K562 (cell line): ENCODE measurements around the gene NAPA. TPM values are rescaled to one million over a fixed set of nuclear protein-coding genes. Genes with fewer than 3 reads are reported as not detected.

Source experiments
- ATAC-seq: fragments of 200-7000 bp; cut with Tn5 transposase; 3 replicates; pipeline ENCODE4 v1.9.1; 2020; ENCODE audit warnings: moderate library complexity
- BruUV-seq: library from RNA; stranded (reverse); fragments of 400-500 nt; replicated peaks from 2 replicates; lab custom pipeline; 2021; lab: Mats Ljungman, UMichigan
- CTCF ChIA-PET: fragments of 300-600 bp; formaldehyde crosslinking; extraction: SDS; loops from one replicate; lab custom pipeline; 2021; ENCODE audit warnings: low intra/inter-chr PET ratio; lab: Yijun Ruan, JAX
- POLR2A ChIA-PET: fragments of 300-600, 350-650 bp; sonication (Branson Sonifier 250); formaldehyde crosslinking; extraction: SDS; loops from one replicate; lab custom pipeline; 2021; ENCODE audit warnings: antibody characterized with exemption, inconsistent platforms; lab: Yijun Ruan, JAX
- DNase-seq, 4 experiments: peaks; one replicate each; pipeline versions ENCODE4 v3.0.0 to v3.0.0-alpha.2; 2011 to 2018; ENCODE audit warnings: low spot score in 3 of 4, mixed read lengths in 3 of 4; ENCODE audit errors: extremely low read depth in 1 of 4
- FAIRE-seq: peaks from 2 replicates; lab custom pipeline; 2011; peaks lifted over from hg19 to GRCh38; lab: Jason Lieb, UNC
- H2AFZ ChIP-seq: 2 replicates; pipeline ENCODE4 v1.6.0; 2011; ENCODE audit warnings: low read depth, low read length, control low read depth, inconsistent platforms
- H3K27ac ChIP-seq: fragments of 200-600 bp; 3 replicates; pipeline ENCODE4 v1.8.0; 2011; ENCODE audit warnings: low read depth, mild to moderate bottlenecking, control low read depth, inconsistent platforms, low read length, moderate library complexity, mixed read lengths; ENCODE audit errors: extremely low read depth
- H3K27me3 ChIP-seq, 2 experiments: fragments of 300-600 bp in 1 of 2; 2 replicates in 1 of 2; 3 replicates in 1 of 2; pipeline versions ENCODE4 v1.6.0 to v1.8.0; 2011; ENCODE audit warnings: inconsistent platforms in 2 of 2, low read length in 2 of 2, mild to moderate bottlenecking in 1 of 2, mixed read lengths in 1 of 2, moderate library complexity in 1 of 2; ENCODE audit not compliant: control insufficient read depth in 2 of 2, insufficient read depth in 2 of 2
- H3K36me3 ChIP-seq: fragments of 300-600 bp; 3 replicates; pipeline ENCODE4 v1.8.0; 2011; ENCODE audit warnings: mild to moderate bottlenecking, low read length, inconsistent platforms; ENCODE audit not compliant: control insufficient read depth, insufficient read depth
- H3K4me1 ChIP-seq, 2 experiments: fragments of 200-600 bp in 1 of 2; replicated peaks in 1 of 2; 2 replicates in 1 of 2; 3 replicates in 1 of 2; pipeline versions ENCODE4 v1.5.1 to v1.8.0; 2011; ENCODE audit warnings: inconsistent platforms in 2 of 2, low read length in 2 of 2, mild to moderate bottlenecking in 1 of 2, mixed read lengths in 1 of 2, moderate library complexity in 1 of 2; ENCODE audit not compliant: control insufficient read depth in 2 of 2, insufficient read depth in 2 of 2
- H3K4me2 ChIP-seq: 2 replicates; pipeline ENCODE4 v1.6.1; 2011; ENCODE audit warnings: low read length, control low read depth, inconsistent platforms, mixed read lengths; ENCODE audit not compliant: insufficient read depth
- H3K4me3 ChIP-seq: fragments of 200-600 bp; sonication (generic), shearing (Covaris generic); 2 replicates; pipeline ENCODE4 v1.5.1; 2016; ENCODE audit warnings: control low read depth, inconsistent platforms
- H3K79me2 ChIP-seq: fragments of 200-600 bp; 3 replicates; pipeline ENCODE4 v1.8.0; 2011; ENCODE audit warnings: low read length, inconsistent platforms; ENCODE audit not compliant: control insufficient read depth, insufficient read depth
- H3K9ac ChIP-seq, 2 experiments: 2 replicates each; pipeline versions ENCODE4 v1.6.0 to v1.6.1; 2011; ENCODE audit warnings: low read depth in 2 of 2, low read length in 2 of 2, control low read depth in 1 of 2, inconsistent platforms in 1 of 2, mild to moderate bottlenecking in 1 of 2, mixed read lengths in 1 of 2; ENCODE audit not compliant: insufficient read depth in 1 of 2
- H3K9me1 ChIP-seq: one replicate; pipeline ENCODE4 v1.6.0; 2011; ENCODE audit warnings: inconsistent platforms, mild to moderate bottlenecking, low read length, moderate library complexity; ENCODE audit not compliant: control insufficient read depth, insufficient read depth
- H3K9me3 ChIP-seq: replicated peaks from 2 replicates; pipeline ENCODE4 v1.5.1; 2011; ENCODE audit warnings: low read depth, low read length, inconsistent platforms; ENCODE audit not compliant: control insufficient read depth, insufficient read depth
- H4K20me1 ChIP-seq: replicated peaks from 2 replicates; pipeline ENCODE4 v1.6.1; 2011; ENCODE audit warnings: low read length, inconsistent platforms, mixed read lengths; ENCODE audit not compliant: control insufficient read depth, insufficient read depth
- EP400 ChIP-seq: fragments of 450-650 bp; IDR thresholded peaks from 2 replicates; pipeline ENCODE4 v1.6.1; 2017; ENCODE audit warnings: antibody characterized with exemption, mild to moderate bottlenecking, moderate library complexity
- HDAC3 ChIP-seq: fragments of 450-650 bp; IDR thresholded peaks from 2 replicates; pipeline ENCODE4 v1.6.1; 2018; ENCODE audit warnings: borderline replicate concordance, mild to moderate bottlenecking, moderate library complexity; ENCODE audit not compliant: partially characterized antibody
- HIVEP1 ChIP-seq: fragments of 250-450 bp; sonication (Bioruptor Pico); IDR thresholded peaks from 2 replicates; pipeline ENCODE4 v1.4.0; 2020; ENCODE audit warnings: mild to moderate bottlenecking
- POLR2H ChIP-seq: IDR thresholded peaks from 2 replicates; pipeline ENCODE4 v1.6.1; 2016; ENCODE audit warnings: missing genetic modification characterization, low read depth, mild to moderate bottlenecking, control low read depth, missing compliant biosample characterization, moderate library complexity
- SMAD4 ChIP-seq: fragments of 250-450 bp; sonication (Bioruptor Pico); conservative IDR thresholded peaks from 2 replicates; pipeline ENCODE4 v1.8.0; 2021; ENCODE audit warnings: inconsistent platforms, mild to moderate bottlenecking, moderate library complexity
- XRCC4 ChIP-seq: IDR thresholded peaks from one replicate; pipeline ENCODE4 v1.6.1; 2011; ENCODE audit not compliant: insufficient read depth, insufficient read length; ENCODE audit errors: extremely low read depth
- XRCC5 ChIP-seq: fragments of 200-400 bp; formaldehyde crosslinking; IDR thresholded peaks from 2 replicates; pipeline ENCODE4 v1.6.1; 2017; ENCODE audit warnings: low read depth, mild to moderate bottlenecking, low read length
- ZFP36 ChIP-seq: fragments of 150-350 bp; IDR thresholded peaks from 2 replicates; pipeline ENCODE4 v1.6.1; 2018; ENCODE audit warnings: low read length, low read depth; ENCODE audit not compliant: partially characterized antibody
- ZNF347 ChIP-seq: fragments of 450-650 bp; formaldehyde crosslinking; IDR thresholded peaks from 2 replicates; pipeline ENCODE4 v1.4.0; 2020; ENCODE audit warnings: low read depth, mild to moderate bottlenecking, moderate library complexity
- ZNF785 ChIP-seq: fragments of 250-450 bp; sonication (Bioruptor Pico); IDR thresholded peaks from 2 replicates; pipeline ENCODE4 v1.4.0; 2020; ENCODE audit warnings: mild to moderate bottlenecking
- WGBS: fragments of 100-300 bp; shearing (Covaris generic); methylation state at CpG from one replicate; pipeline ENCODE4 v1.1.6; 2016; ENCODE audit warnings: low coverage, mixed read lengths; ENCODE audit not compliant: insufficient coverage; ENCODE audit errors: missing lambda C conversion rate; 5-methylcytosine and 5-hydroxymethylcytosine counted together
- in situ Hi-C: fragments of 300-500 bp; cut with MboI; formaldehyde crosslinking; loops from 4 replicates; pipeline ENCODE4 v1.15.0; 2018; ENCODE audit warnings: inconsistent platforms, mixed read lengths
- intact Hi-C: fragments of 100-400 bp; cut with micrococcal nuclease; formaldehyde crosslinking; loops from 2 replicates; pipeline ENCODE4 v1.14.2; 2022
- polyA plus RNA-seq, 8 experiments: library from polyadenylated mRNA; depleted of rRNA in 4 of 8; stranded (reverse) in 5 of 8; unstranded in 3 of 8; fragments of >200 nt; fragmentation: Nextera tagmentation in 2 of 8; fragmentation: Illumina TruSeq in 1 of 8; extraction: Ambion mirVana in 2 of 8; extraction: Trizol in 1 of 8; gene quantifications; 2 replicates each; pipeline versions ENCODE4 v1.2.1 to v1.2.3, GENCODE V29; 2011 to 2014; ENCODE audit warnings: inconsistent platforms in 1 of 8, missing spikeins in 1 of 8
- total RNA-seq, 7 experiments: library from RNA; depleted of rRNA in 6 of 7; stranded (reverse); fragments of >200 nt in 6 of 7; fragmentation: Illumina TruSeq in 2 of 7; extraction: Trizol in 2 of 7; gene quantifications; 2 replicates each; pipeline versions ENCODE4 v1.2.1 to v1.2.3, GENCODE V29; 2011 to 2021; ENCODE audit warnings: low replicate concordance in 1 of 7
- TF ChIP-seq, protein P1 (sequence below): sonication (generic); IDR thresholded peaks from 2 replicates; pipeline ENCODE4 v1.6.1; 2016
- TF ChIP-seq, protein P2 (sequence below): fragments of 450-650 bp; IDR thresholded peaks from one replicate; pipeline ENCODE4 v1.6.1; 2018; ENCODE audit warnings: mild to moderate bottlenecking, moderate library complexity; ENCODE audit not compliant: partially characterized antibody

NAPA gene
- total and polyA plus RNA-seq, 9 of the 15 experiments (the other 6 are each of a cell fraction or from before 2014, with no cell fraction given): 5.4 to 98.6 (median 77.5) TPM

GRCh38 chr19:47544476-47544875 is 29.6 kb upstream of the NAPA start:
- Histone ChIP-seq H3K4me2 (no peak overlapping the region), H3K4me3 (no peak overlapping the region), H3K79me2 (no peaks in the 10 kb centered on the region), H3K27me3 (peaks cover 18 to 26% of the 10 kb centered on the region in 2 experiments), H3K9me3 (no peaks in the 10 kb centered on the region), H3K4me1 (peaks cover 3 to 26% of the 10 kb centered on the region in 2 experiments; a peak in 4 of 5 replicates), H3K9ac (no peak overlapping the region), H4K20me1 (no peaks in the 10 kb centered on the region), H3K9me1 (no peaks in the 10 kb centered on the region), H3K36me3 (no peaks in the 10 kb centered on the region), H2AFZ (no peak overlapping the region), H3K27ac (no peak overlapping the region)
- FAIRE-seq: no peak
- ChIA-PET POLR2A (no interaction called here), CTCF (no interaction called here)
- no peak for ATAC-seq
- WGBS: 25% methylated on average over 21 of the region's 22 CpGs
- DNase-seq: no peak
- TF ChIP-seq ZFP36: no peak
- no peak for TF ChIP-seq EP400
- no peak for TF ChIP-seq POLR2H (tag)
- TF ChIP-seq SMAD4 (CRISPR knock-in tag): no peak
- TF ChIP-seq, protein P1, sequence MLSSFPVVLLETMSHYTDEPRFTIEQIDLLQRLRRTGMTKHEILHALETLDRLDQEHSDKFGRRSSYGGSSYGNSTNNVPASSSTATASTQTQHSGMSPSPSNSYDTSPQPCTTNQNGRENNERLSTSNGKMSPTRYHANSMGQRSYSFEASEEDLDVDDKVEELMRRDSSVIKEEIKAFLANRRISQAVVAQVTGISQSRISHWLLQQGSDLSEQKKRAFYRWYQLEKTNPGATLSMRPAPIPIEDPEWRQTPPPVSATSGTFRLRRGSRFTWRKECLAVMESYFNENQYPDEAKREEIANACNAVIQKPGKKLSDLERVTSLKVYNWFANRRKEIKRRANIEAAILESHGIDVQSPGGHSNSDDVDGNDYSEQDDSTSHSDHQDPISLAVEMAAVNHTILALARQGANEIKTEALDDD: no peak
- no peak for TF ChIP-seq ZNF347 (CRISPR knock-in tag)
- no peak for TF ChIP-seq XRCC4
- TF ChIP-seq HIVEP1 (CRISPR knock-in tag): no peak
- no peak for TF ChIP-seq ZNF785 (CRISPR knock-in tag)
- no peak for TF ChIP-seq HDAC3
- TF ChIP-seq, protein P2, sequence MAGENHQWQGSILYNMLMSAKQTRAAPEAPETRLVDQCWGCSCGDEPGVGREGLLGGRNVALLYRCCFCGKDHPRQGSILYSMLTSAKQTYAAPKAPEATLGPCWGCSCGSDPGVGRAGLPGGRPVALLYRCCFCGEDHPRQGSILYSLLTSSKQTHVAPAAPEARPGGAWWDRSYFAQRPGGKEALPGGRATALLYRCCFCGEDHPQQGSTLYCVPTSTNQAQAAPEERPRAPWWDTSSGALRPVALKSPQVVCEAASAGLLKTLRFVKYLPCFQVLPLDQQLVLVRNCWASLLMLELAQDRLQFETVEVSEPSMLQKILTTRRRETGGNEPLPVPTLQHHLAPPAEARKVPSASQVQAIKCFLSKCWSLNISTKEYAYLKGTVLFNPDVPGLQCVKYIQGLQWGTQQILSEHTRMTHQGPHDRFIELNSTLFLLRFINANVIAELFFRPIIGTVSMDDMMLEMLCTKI: no peak
- TF ChIP-seq XRCC5: no peak
- intact Hi-C loops (no loop called here), in situ Hi-C loops (no loop called here)
- no TSS peak for BruUV-seq
